NT2/D1 (cell line): ENCODE measurements around the gene GALNT9.

Experiments used
- YY1 ChIP-seq: IDR thresholded peaks from 2 replicates; pipeline ENCODE4 v1.6.1; 2011; ENCODE audit not compliant: insufficient read length, insufficient read depth
- ZNF274 ChIP-seq: IDR thresholded peaks from 2 replicates; pipeline ENCODE4 v1.6.1; 2011; ENCODE audit warnings: mild to moderate bottlenecking, low read depth, low read length

- TF ChIP-seq ZNF274 (no peak), YY1 (no peak)
These were observed 177.5 kb downstream of the GALNT9 start for GRCh38 chr12:132151766-132152410.
